ENCODE measurements around the gene GRPR. TPM values are rescaled to one million over a fixed set of nuclear protein-coding genes. Genes with fewer than 3 reads are reported as not detected.

GRPR gene
- total RNA-seq, 1 experiment from 2014 or later, result 0.81 TPM

Other genes starting within 250 kb of the GRPR start
- not detected in 2 replicates for gene MAGEB17, start 43.9 kb downstream of the GRPR start, total RNA-seq (2014; rRNA removed; shearing (Covaris generic); ENCODE audit: low replicate concordance)